Measurements from ENCODE around the gene DYNC1I1. TPM values are rescaled to one million over a fixed set of nuclear protein-coding genes. Genes with fewer than 3 reads are reported as not detected.

DYNC1I1 gene
- total and polyA plus RNA-seq, 2 of the 4 experiments (the other 2 are of a cell fraction), result under 0.01 to 0.15 TPM

GRCh38 chr7:96017877-96018276 lies 245.5 kb downstream of the DYNC1I1 start:
- dilution Hi-C loops (cut with HindIII; ENCODE audit: low sequenced_read_pairs, unreplicated experiment), result no loop called here
- ATAC-seq (ENCODE audit: low read depth) (no peak), DNase-seq (no peak)
- Histone ChIP-seq H3K4me2 (ENCODE audit: low read depth, low read length) (no peak overlapping the region), H3K56ac (ENCODE audit: extremely low read depth, insufficient read depth, low read length) (no peak overlapping the region), H3K9ac (ENCODE audit: low read depth, low read length) (no peak overlapping the region), H3K9me3 (ENCODE audit: control insufficient read depth, insufficient read depth, low read length) (no peaks in the 10 kb centered on the region), H3K36me3 (ENCODE audit: control insufficient read depth, insufficient read depth, low read length) (no peaks in the 10 kb centered on the region), H2AK9ac (replicated peaks; ENCODE audit: low read depth, low read length, poor library complexity) (no peak overlapping the region), H3K4me1 (ENCODE audit: control insufficient read depth, insufficient read depth, low read length) (no peaks in the 10 kb centered on the region), H2BK120ac (ENCODE audit: low read depth, low read length) (no peak overlapping the region), H4K20me1 (ENCODE audit: insufficient read depth, low read length) (no peaks in the 10 kb centered on the region), H3K27ac (ENCODE audit: insufficient read depth, low read length) (no peak overlapping the region), H3K18ac (ENCODE audit: low read depth, low read length) (no peak overlapping the region), H3K27me3 (ENCODE audit: control insufficient read depth, insufficient read depth, low read length) (no peaks in the 10 kb centered on the region), H2BK5ac (ENCODE audit: low read depth, low read length, poor library complexity, severe bottlenecking) (no peak overlapping the region), H2AFZ (replicated peaks; ENCODE audit: low read length, poor library complexity) (no peak overlapping the region), H2BK20ac (ENCODE audit: low read depth, low read length) (no peak overlapping the region), H3K23ac (ENCODE audit: low read depth, low read length) (no peak overlapping the region), H2BK15ac (ENCODE audit: low read depth, low read length) (no peak overlapping the region), H3K9me1 (ENCODE audit: insufficient read depth, low read length) (no peaks in the 10 kb centered on the region), H4K8ac (ENCODE audit: low read depth in 2 of 2, low read length in 2 of 2) (no peak overlapping the region), H3K14ac (replicated peaks; ENCODE audit: low read depth, low read length) (no peak overlapping the region), H4K5ac (ENCODE audit: low read depth, low read length) (no peak overlapping the region), H3K4me3 (ENCODE audit: insufficient read depth, low read depth, low read length) (no peak overlapping the region), H3K4ac (ENCODE audit: low read depth, low read length) (no peak overlapping the region), H2AK5ac (ENCODE audit: low read depth, low read length) (no peak overlapping the region), H4K91ac (ENCODE audit: insufficient read depth, low read depth, low read length) (no peak overlapping the region), H3K79me1 (ENCODE audit: low read depth in 1 of 2, low read length in 2 of 2) (no peaks in the 10 kb centered on the region)
- ChIA-PET CTCF (interaction anchor here (0.6 kb wide), 1 partner anchor 1145 kb away, joined by 3 read pairs; no protein-coding TSS in a partner anchor), POLR2A (ENCODE audit: unreplicated experiment) (no interaction called here)
- no CpG with 5 or more reads among the region's 3 CpGs for WGBS, 2 experiments (ENCODE audit: extremely low coverage in 2 of 2, insufficient read length in 1 of 2)
- BruUV-seq (replicated peaks), result no TSS peak
- no peak for TF ChIP-seq SMC3 (IDR thresholded peaks at IDR 0.05; ENCODE audit: low read depth, low read length)
- TF ChIP-seq POLR2A (IDR thresholded peaks at IDR 0.05; ENCODE audit: low read depth, low read length), result no peak
- TF ChIP-seq MAFK (IDR thresholded peaks at IDR 0.05; ENCODE audit: low read depth, low read length), result no peak
- no peak for TF ChIP-seq FOS (IDR thresholded peaks at IDR 0.05; ENCODE audit: low read depth, low read length)
- TF ChIP-seq RFX5 (IDR thresholded peaks at IDR 0.05; ENCODE audit: low read depth, low read length), result no peak
- TF ChIP-seq RAD21 (IDR thresholded peaks at IDR 0.05; ENCODE audit: low read length), result no peak
- TF ChIP-seq MXI1 (IDR thresholded peaks at IDR 0.05; ENCODE audit: borderline replicate concordance, low read depth, low read length), result no peak
- TF ChIP-seq BHLHE40 (IDR thresholded peaks at IDR 0.05; ENCODE audit: low read depth, low read length), result no peak
- TF ChIP-seq NFE2L2 (IDR thresholded peaks at IDR 0.05; ENCODE audit: low read depth, low read length), result no peak
- no peak for TF ChIP-seq ELK1 (IDR thresholded peaks at IDR 0.05; ENCODE audit: borderline replicate concordance, low read depth, low read length)
- TF ChIP-seq USF2 (IDR thresholded peaks at IDR 0.05; ENCODE audit: low read depth, low read length), result no peak
- TF ChIP-seq CEBPB (IDR thresholded peaks at IDR 0.05; ENCODE audit: low read depth, low read length), result no peak
- TF ChIP-seq RCOR1 (IDR thresholded peaks at IDR 0.05; ENCODE audit: insufficient replicate concordance, low read length), result no peak
- TF ChIP-seq CHD1 (IDR thresholded peaks at IDR 0.05; ENCODE audit: low read depth, low read length), result no peak
- intact Hi-C loops (cut with micrococcal nuclease), result no loop called here
- in situ Hi-C loops (cut with MboI; ENCODE audit: low sequenced_read_pairs), result no loop called here
